ENCODE measurements around the gene SPTLC1.
"Not testable (repeated sequence)": the region's sequence is repeated elsewhere in the genome, so short reads cannot be mapped to it uniquely, and the experiment has no call there.

SPTLC1 gene

GRCh38 chr9:92026206-92027002 is 88.8 kb downstream of the SPTLC1 start:
- DNase-seq, result no peak

- DNase-seq, result not testable (repeated sequence)
Observed at GRCh38 chr9:92021785-92022541, 93.2 kb downstream of the SPTLC1 start.

GRCh38 chr9:92019658-92020057 is 95.6 kb downstream of the SPTLC1 start:
- no peak for DNase-seq

- no peak for DNase-seq
Observed at GRCh38 chr9:92010705-92011536, 104.3 kb downstream of the SPTLC1 start.

- not testable (repeated sequence) for DNase-seq
Observed at GRCh38 chr9:92010253-92010652, 105.0 kb downstream of the SPTLC1 start.

GRCh38 chr9:92008041-92008440 is 107.2 kb downstream of the SPTLC1 start:
- DNase-seq, result no peak

- DNase-seq, result no peak
Observed at GRCh38 chr9:92004045-92004392, 111.2 kb downstream of the SPTLC1 start.

GRCh38 chr9:92003308-92004044 is 111.7 kb downstream of the SPTLC1 start:
- no peak for DNase-seq

GRCh38 chr9:92001948-92002347 is 113.3 kb downstream of the SPTLC1 start:
- not testable (repeated sequence) for DNase-seq

- no peak for DNase-seq
Observed at GRCh38 chr9:92001244-92001643, 114.0 kb downstream of the SPTLC1 start.

GRCh38 chr9:91995000-91995655 is 120.1 kb downstream of the SPTLC1 start:
- no peak for DNase-seq

GRCh38 chr9:91994422-91994821 is 120.8 kb downstream of the SPTLC1 start:
- no peak for DNase-seq

- DNase-seq, result no peak
Observed at GRCh38 chr9:91992461-91993041, 122.7 kb downstream of the SPTLC1 start.

- DNase-seq, result no peak
Observed at GRCh38 chr9:91991721-91992341, 123.4 kb downstream of the SPTLC1 start.

- DNase-seq, result no peak
Observed at GRCh38 chr9:91986248-91986647, 129.0 kb downstream of the SPTLC1 start.

- no peak for DNase-seq
Observed at GRCh38 chr9:91985692-91986091, 129.5 kb downstream of the SPTLC1 start.

All from NCI-H1694 treated with DMSO at 0.1 percent for 48 hours (cell line).